Muscle of leg (tissue), 11 donors: ENCODE measurements around the gene RPP30. TPM values are rescaled to one million over a fixed set of nuclear protein-coding genes. Genes with fewer than 3 reads are reported as not detected.

ENCODE experiments used
- DNase-seq: peaks from one replicate; pipeline ENCODE4 v3.0.0; 2013
- H3K27ac ChIP-seq: one replicate; pipeline ENCODE4 v1.5.1; 2013; ENCODE audit warnings: mild to moderate bottlenecking, low read length, control low read depth
- H3K27me3 ChIP-seq: one replicate; pipeline ENCODE4 v1.6.1; 2013; ENCODE audit warnings: low read length; ENCODE audit not compliant: control insufficient read depth, insufficient read depth
- H3K36me3 ChIP-seq: one replicate; pipeline ENCODE4 v1.6.1; 2013; ENCODE audit warnings: low read length; ENCODE audit not compliant: control insufficient read depth, insufficient read depth
- H3K4me1 ChIP-seq: one replicate; pipeline ENCODE4 v1.6.1; 2013; ENCODE audit warnings: low read length; ENCODE audit not compliant: control insufficient read depth, insufficient read depth
- H3K4me3 ChIP-seq: one replicate; pipeline ENCODE4 v1.5.1; 2013; ENCODE audit warnings: low read length, control low read depth
- H3K9me3 ChIP-seq: replicated peaks from 2 replicates; pipeline ENCODE4 v1.6.1; 2013; ENCODE audit warnings: low read depth, low read length; ENCODE audit not compliant: control insufficient read depth
- WGBS: methylation state at CpG from one replicate; pipeline ENCODE4 v1.1.5; 2013; ENCODE audit warnings: missing lambda C conversion rate; ENCODE audit not compliant: insufficient coverage; 5-methylcytosine and 5-hydroxymethylcytosine counted together
- polyA plus RNA-seq, 8 donors: library from polyadenylated mRNA; unstranded; fragments of 120-200 nt; gene quantifications; one replicate each; pipeline versions ENCODE4 v1.2.1 to v1.2.3, GENCODE V29; 2013; ENCODE audit warnings: inconsistent platforms in 1 of 8, low replicate concordance in 1 of 8; ENCODE audit not compliant: insufficient read length in 8 of 8, insufficient read depth in 1 of 8
- total RNA-seq: library from RNA; stranded (reverse); fragments of 120-200 nt; gene quantifications from one replicate; pipeline ENCODE4 v1.2.4, GENCODE V29; 2013

RPP30 gene
- total and polyA plus RNA-seq, 9 donors = 30.3 to 43.3 (median 33.2) TPM

GRCh38 chr10:90849956-90850749 lies 21.6 kb upstream of the RPP30 start:
- no peak for DNase-seq
- Histone ChIP-seq H3K27me3 (peaks cover 12% of the 10 kb centered on the region), H3K36me3 (no peaks in the 10 kb centered on the region), H3K4me3 (no peak overlapping the region), H3K4me1 (no peaks in the 10 kb centered on the region), H3K27ac (no peak overlapping the region), H3K9me3 (peaks cover 7% of the 10 kb centered on the region)
- no CpG with 5 or more reads among the region's 1 CpG for WGBS

- Histone ChIP-seq H3K36me3 (no peaks in the 10 kb centered on the region), H3K4me3 (no peak overlapping the region), H3K4me1 (peaks cover 10% of the 10 kb centered on the region), H3K9me3 (peaks cover 6% of the 10 kb centered on the region), H3K27ac (no peak overlapping the region), H3K27me3 (peaks cover 33% of the 10 kb centered on the region)
- no peak for DNase-seq
- WGBS = no CpG with 5 or more reads among the region's 3 CpGs
These were observed 16.6 kb upstream of the RPP30 start for GRCh38 chr10:90855126-90855525.

- peaks cover 2% of the 10 kb centered on the region for H3K9me3 ChIP-seq
- H3K27me3 ChIP-seq = peaks cover 35% of the 10 kb centered on the region
- H3K4me3 ChIP-seq = no peak overlapping the region
- no peak overlapping the region for H3K27ac ChIP-seq
- no CpG with 5 or more reads among the region's 3 CpGs for WGBS
- no peaks in the 10 kb centered on the region for H3K36me3 ChIP-seq
- H3K4me1 ChIP-seq = peaks cover 10% of the 10 kb centered on the region
- DNase-seq = no peak
These were observed 15.5 kb upstream of the RPP30 start for GRCh38 chr10:90856261-90856660.

DNA sequence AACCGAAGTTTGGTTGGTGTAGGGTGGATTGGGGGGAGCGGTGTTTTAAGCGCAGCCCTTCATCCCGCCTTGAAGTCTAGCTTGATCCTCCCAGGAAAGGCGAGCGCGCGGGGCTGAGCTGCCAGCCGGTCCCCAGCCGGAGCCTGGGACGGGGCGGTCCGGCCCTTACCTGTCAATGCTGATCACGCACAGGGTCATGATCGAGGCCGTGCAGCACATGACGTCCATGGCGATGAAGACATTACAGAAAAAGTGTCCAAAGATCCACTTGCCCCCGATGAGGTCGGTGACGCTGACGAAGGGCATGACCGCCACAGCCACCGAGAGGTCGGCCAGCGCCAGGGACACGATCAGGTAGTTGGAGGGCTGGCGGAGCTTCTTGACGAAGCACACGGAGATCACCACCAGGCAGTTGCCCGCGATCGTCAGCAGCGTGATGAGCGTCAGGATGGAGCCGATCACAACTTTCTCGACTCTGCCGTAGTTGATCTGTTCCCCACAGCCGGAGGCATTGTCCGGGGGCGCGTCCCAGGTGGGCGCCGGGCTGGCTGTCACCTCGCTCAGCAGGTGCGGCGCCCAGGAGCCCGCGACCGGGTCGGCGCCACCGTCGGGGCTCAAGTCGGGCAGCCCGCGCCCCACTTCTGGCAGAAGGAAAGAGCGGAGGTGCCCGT lies 14.7 kb upstream of the RPP30 start:
- DNase-seq = peak; percentile 10
- Histone ChIP-seq H3K27ac (no peak overlapping the region), H3K9me3 (no peaks in the 10 kb centered on the region), H3K4me1 (peaks cover 10% of the 10 kb centered on the region), H3K36me3 (no peaks in the 10 kb centered on the region), H3K4me3 (peak overlapping the region; percentile 27), H3K27me3 (peaks cover 35% of the 10 kb centered on the region)
- 4% methylated on average over 56 of the region's 59 CpGs for WGBS

- H3K27ac ChIP-seq = no peak within 1 kb of the TSS
- peaks cover 35% of the 10 kb centered on the region for H3K27me3 ChIP-seq
- WGBS = 0% methylated on average over 91 of the region's 104 CpGs
- no peaks in the 10 kb centered on the region for H3K36me3 ChIP-seq
- peak; percentile 67 for DNase-seq
- H3K4me1 ChIP-seq = peaks cover 10% of the 10 kb centered on the region
- peak within 1 kb of the TSS; percentile 53 for H3K4me3 ChIP-seq
- no peaks in the 10 kb centered on the region for H3K9me3 ChIP-seq
These were observed 13.9 kb upstream of the RPP30 start, which contains the start of gene HTR7 for GRCh38 chr10:90857635-90858460. HTR7 (minus strand) TSS chr10:90858039; CDS start chr10:90857671, 368 bp downstream.

DNA sequence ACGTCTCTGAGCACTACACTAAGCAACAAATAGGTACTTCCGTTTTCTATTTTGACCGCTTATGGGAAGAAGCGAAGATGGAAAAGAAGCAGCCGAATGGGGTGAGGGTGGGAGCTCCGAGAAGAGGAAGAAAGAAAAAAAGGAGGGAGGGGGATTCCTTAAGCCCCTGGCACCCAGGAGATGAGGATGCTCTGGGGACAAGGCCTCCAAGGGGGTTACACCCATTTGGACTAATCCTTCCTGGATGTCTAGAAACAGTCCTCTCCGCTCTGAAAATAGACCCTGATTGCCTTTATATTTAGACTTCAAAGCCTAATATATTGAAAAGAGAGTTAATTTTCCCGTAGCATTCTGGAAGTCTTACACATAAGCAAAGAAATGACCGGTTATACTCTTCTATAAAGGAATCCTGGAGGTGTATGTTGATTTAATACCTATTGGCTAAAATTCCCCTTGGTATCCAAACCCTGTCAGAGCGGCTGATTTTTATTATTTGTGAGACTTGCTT lies 13.3 kb upstream of the RPP30 start:
- no peaks in the 10 kb centered on the region for H3K9me3 ChIP-seq
- WGBS = 0% methylated on average over 3 of the region's 10 CpGs
- H3K27me3 ChIP-seq = peaks cover 32% of the 10 kb centered on the region
- no peaks in the 10 kb centered on the region for H3K36me3 ChIP-seq
- H3K27ac ChIP-seq = no peak overlapping the region
- peak; percentile 37 for DNase-seq
- peaks cover 10% of the 10 kb centered on the region for H3K4me1 ChIP-seq
- H3K4me3 ChIP-seq = peak overlapping the region; percentile 53

DNA sequence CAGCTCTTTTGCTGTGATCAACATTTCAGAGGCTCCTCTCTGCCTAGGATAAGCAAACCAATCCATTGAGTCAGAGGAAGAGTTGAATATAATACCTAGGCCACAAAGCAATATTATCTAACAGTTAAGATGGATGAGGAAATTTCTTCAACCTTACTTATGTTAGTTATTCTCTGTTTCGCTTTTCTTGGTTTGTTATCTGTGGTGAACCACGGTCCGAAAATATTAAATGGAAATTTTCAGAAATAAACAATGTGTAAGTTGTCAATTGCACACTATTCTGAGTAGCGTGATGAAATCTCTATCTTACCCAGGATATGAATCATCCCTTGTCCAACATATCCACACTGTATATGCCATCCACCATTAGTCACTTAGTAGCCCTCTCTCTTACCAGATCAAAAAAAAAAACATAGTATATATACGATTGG lies 12.4 kb upstream of the RPP30 start:
- Histone ChIP-seq H3K27ac (no peak overlapping the region), H3K36me3 (no peaks in the 10 kb centered on the region), H3K4me3 (no peak overlapping the region), H3K27me3 (peaks cover 28% of the 10 kb centered on the region), H3K9me3 (no peaks in the 10 kb centered on the region), H3K4me1 (peaks cover 10% of the 10 kb centered on the region)
- no CpG with 5 or more reads among the region's 5 CpGs for WGBS
- no peak for DNase-seq

DNA sequence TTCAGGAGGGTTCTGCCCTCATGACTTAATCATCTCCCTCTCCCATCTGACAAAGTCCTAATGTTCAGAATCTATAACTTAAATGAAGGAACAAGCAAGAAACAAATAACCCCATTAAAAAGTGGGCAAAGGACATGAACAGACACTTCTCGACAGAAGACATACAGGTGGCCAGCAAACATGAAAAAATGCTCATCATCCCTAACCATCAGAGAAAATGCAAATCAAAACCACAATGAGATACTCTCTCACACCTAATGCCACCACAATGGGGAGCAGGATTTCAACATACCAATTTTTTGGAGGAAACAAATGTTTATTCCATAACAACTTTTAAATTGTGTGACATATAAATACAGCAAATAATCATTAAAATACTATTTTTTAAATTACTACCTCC lies 11.0 kb upstream of the RPP30 start:
- no CpG with 5 or more reads among the region's 1 CpG for WGBS
- peaks cover 25% of the 10 kb centered on the region for H3K27me3 ChIP-seq

DNA sequence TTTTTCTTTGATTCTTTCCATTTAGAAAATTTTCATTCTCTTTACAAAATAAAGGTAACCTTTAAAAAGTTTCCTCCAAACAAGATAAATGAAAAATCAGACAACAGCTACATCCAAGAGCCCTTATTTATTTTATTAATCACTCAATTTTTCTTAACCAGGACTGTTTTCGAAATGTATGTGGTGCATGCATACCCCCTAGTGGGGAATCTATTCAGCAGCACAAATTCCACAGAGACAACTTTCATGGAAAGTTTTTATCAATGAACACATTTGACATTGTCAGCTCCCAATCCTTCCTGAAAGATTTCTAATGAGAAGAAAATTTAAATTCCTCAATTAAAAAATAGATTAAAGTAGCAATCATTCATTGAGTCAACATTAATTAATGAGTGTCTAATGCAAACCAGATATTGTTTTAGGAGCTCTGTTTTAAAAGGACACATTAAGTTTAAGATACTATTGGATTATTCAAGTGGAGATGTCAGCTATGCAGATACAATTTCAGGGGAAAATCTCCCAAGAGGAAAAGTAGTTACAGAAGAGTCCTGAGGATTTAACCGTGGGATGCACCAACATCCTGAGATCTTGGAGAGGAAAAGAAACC lies 8.8 kb upstream of the RPP30 start:
- peak; percentile 40 for DNase-seq
- no peak overlapping the region for H3K4me3 ChIP-seq
- H3K27me3 ChIP-seq = peaks cover 11% of the 10 kb centered on the region
- no peaks in the 10 kb centered on the region for H3K36me3 ChIP-seq
- H3K4me1 ChIP-seq = peaks cover 3% of the 10 kb centered on the region
- 11% methylated on average over 1 of the region's 2 CpGs for WGBS
- H3K27ac ChIP-seq = no peak overlapping the region
- H3K9me3 ChIP-seq = no peaks in the 10 kb centered on the region

More for the DNA sequence above, 11.0 kb upstream of the RPP30 start:
- Histone ChIP-seq H3K4me3 (no peak overlapping the region), H3K9me3 (no peaks in the 10 kb centered on the region), H3K36me3 (no peaks in the 10 kb centered on the region), H3K27ac (no peak overlapping the region), H3K4me1 (peaks cover 10% of the 10 kb centered on the region)
- DNase-seq = no peak
